Caco-2 (cell line): ENCODE results near the gene ZNHIT1. TPM values are rescaled to one million over a fixed set of nuclear protein-coding genes. Genes with fewer than 3 reads are reported as not detected.
A peak's percentile ranks its signal among the peaks of the same experiment; 100 is the strongest.

Experiments
- BruUV-seq: library from RNA; stranded (reverse); fragments of 400-500 nt; replicated peaks from 2 replicates; lab custom pipeline; 2021; lab: Mats Ljungman, UMichigan
- CTCF ChIA-PET: fragments of 300-600 bp; sonication (Branson Sonifier 250); formaldehyde crosslinking; loops from one replicate; lab custom pipeline; 2022; ENCODE audit warnings: antibody characterized with exemption; lab: Charles Lee
- POLR2A ChIA-PET: fragments of 300-600 bp; sonication (Branson Sonifier 250); formaldehyde crosslinking; loops from one replicate; lab custom pipeline; 2022; ENCODE audit warnings: antibody characterized with exemption; lab: Charles Lee
- DNase-seq, 2 experiments: peaks; one replicate each; pipeline versions ENCODE4 v3.0.0 to v3.0.0-alpha.2; 2020 to 2022
- H3K27me3 ChIP-seq: replicated peaks from 2 replicates; pipeline ENCODE4 v1.6.0; 2011; ENCODE audit warnings: low read length; ENCODE audit not compliant: control insufficient read depth, insufficient read depth
- H3K36me3 ChIP-seq: 2 replicates; pipeline ENCODE4 v1.5.1; 2011; ENCODE audit warnings: low read length; ENCODE audit not compliant: control insufficient read depth, insufficient read depth
- H3K4me1 ChIP-seq: fragments of 250-450 bp; sonication (Bioruptor Pico); 2 replicates; pipeline ENCODE4 v1.5.1; 2020; ENCODE audit warnings: mild to moderate bottlenecking
- H3K4me3 ChIP-seq: 2 replicates; pipeline ENCODE4 v1.5.1; 2011; ENCODE audit warnings: low read depth, mild to moderate bottlenecking, control low read depth, low read length
- H3K9me3 ChIP-seq: fragments of 250-450 bp; sonication (Bioruptor Pico); 2 replicates; pipeline ENCODE4 v1.5.1; 2020; ENCODE audit warnings: mild to moderate bottlenecking, moderate library complexity
- H3K27ac Mint-ChIP-seq: one replicate; pipeline ENCODE4 v1.8.0; 2022; ENCODE audit warnings: mixed read lengths; ENCODE audit not compliant: unreplicated experiment
- H3K27me3 Mint-ChIP-seq: one replicate; pipeline ENCODE4 v1.8.0; 2022; ENCODE audit warnings: mixed read lengths; ENCODE audit not compliant: insufficient read depth, unreplicated experiment
- H3K36me3 Mint-ChIP-seq: one replicate; pipeline ENCODE4 v1.8.0; 2022; ENCODE audit warnings: mild to moderate bottlenecking, mixed read lengths; ENCODE audit not compliant: insufficient read depth, unreplicated experiment
- H3K4me1 Mint-ChIP-seq: one replicate; pipeline ENCODE4 v1.8.0; 2022; ENCODE audit warnings: low read depth, mixed read lengths; ENCODE audit not compliant: unreplicated experiment
- H3K4me3 Mint-ChIP-seq: one replicate; pipeline ENCODE4 v1.8.0; 2022; ENCODE audit warnings: mild to moderate bottlenecking, moderate library complexity, mixed read lengths; ENCODE audit not compliant: unreplicated experiment
- H3K9me3 Mint-ChIP-seq: one replicate; pipeline ENCODE4 v1.8.0; 2022; ENCODE audit warnings: mixed read lengths; ENCODE audit not compliant: unreplicated experiment
- intact Hi-C: fragments of 100-400 bp; cut with micrococcal nuclease; formaldehyde crosslinking; loops from one replicate; pipeline ENCODE4 v1.10.0; 2022; ENCODE audit not compliant: unreplicated experiment
- total RNA-seq: library from RNA; stranded (reverse); gene quantifications from 2 replicates; pipeline ENCODE4 v1.2.3, GENCODE V29; 2022
- TF ChIP-seq, protein P1 (sequence below), 2 experiments: fragments of 200-600 bp in 1 of 2; IDR thresholded peaks; 1 replicate in 1 of 2; 2 replicates in 1 of 2; pipeline versions ENCODE4 v1.5.1 to v1.8.0; 2011 to 2022; ENCODE audit warnings: antibody characterized with exemption in 1 of 2, control low read depth in 1 of 2, inconsistent platforms in 1 of 2, low read depth in 1 of 2, low read length in 1 of 2, mild to moderate bottlenecking in 1 of 2, moderate library complexity in 1 of 2; ENCODE audit not compliant: insufficient read depth in 1 of 2, severe bottlenecking in 1 of 2, unreplicated experiment in 1 of 2

Gene ZNHIT1
- total RNA-seq, 1 experiment from 2014 or later: 64.0 TPM

DNA sequence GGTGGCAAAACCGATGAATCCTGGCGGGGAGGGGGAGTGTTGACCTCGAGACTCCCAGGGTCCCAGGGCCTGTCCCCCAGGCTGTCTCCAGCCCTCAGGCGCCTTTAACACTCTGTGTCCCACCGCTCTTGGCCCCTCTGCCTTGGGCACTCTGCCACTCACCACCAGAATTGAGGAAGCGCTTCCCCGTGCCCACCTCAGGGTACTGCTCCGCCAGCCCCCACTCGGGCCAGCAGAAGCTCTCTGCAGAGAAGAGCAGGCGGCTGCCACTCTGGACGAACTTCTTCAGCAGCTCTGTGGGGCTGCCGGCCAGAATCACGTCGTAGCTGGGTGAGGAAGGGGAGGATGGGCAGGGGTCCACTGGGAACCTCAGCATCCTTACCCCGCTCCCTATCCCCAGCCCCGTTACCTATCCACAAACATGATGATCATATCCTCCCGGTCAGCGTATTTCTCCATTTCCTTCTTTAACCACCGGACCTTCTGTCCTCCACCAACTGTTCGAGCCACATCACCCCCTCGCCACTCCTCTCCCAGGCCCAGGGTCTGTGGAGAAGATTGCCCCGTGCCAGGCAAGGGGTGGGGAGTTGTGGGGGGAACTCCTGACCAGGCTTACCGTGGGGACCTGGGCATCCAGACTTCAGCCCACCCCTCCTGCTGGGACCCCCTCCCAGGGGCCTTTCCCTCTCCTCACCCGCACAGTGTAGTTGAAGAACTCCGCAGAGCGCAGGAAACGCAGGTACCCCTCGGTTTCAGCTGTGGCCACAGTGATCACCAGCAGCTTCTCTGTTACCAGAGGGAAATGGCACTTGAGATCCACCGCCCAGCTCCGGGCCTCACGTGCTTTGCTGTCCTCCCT lies 1.7 kb upstream of the ZNHIT1 start:
- peak overlapping the region; percentile 83 for H3K4me3 Mint-ChIP-seq
- BruUV-seq: TSS peak; percentile 52
- no peaks in the 10 kb centered on the region for H3K9me3 Mint-ChIP-seq
- no peak for DNase-seq
- peaks cover 22% of the 10 kb centered on the region for H3K4me1 ChIP-seq
- no peaks in the 10 kb centered on the region for H3K27me3 Mint-ChIP-seq
- H3K4me1 Mint-ChIP-seq: peaks cover 30% of the 10 kb centered on the region
- intact Hi-C loops: no loop called here
- peak overlapping the region; percentile 81 for H3K27ac Mint-ChIP-seq
- H3K4me3 ChIP-seq: peak overlapping the region; percentile 75
- no peaks in the 10 kb centered on the region for H3K27me3 ChIP-seq
- H3K9me3 ChIP-seq: no peaks in the 10 kb centered on the region
- POLR2A ChIA-PET: interaction anchor here (0.6 kb wide), 1 partner anchor 324 kb away, joined by 7 read pairs; no protein-coding TSS in a partner anchor
- TF ChIP-seq, protein P1, sequence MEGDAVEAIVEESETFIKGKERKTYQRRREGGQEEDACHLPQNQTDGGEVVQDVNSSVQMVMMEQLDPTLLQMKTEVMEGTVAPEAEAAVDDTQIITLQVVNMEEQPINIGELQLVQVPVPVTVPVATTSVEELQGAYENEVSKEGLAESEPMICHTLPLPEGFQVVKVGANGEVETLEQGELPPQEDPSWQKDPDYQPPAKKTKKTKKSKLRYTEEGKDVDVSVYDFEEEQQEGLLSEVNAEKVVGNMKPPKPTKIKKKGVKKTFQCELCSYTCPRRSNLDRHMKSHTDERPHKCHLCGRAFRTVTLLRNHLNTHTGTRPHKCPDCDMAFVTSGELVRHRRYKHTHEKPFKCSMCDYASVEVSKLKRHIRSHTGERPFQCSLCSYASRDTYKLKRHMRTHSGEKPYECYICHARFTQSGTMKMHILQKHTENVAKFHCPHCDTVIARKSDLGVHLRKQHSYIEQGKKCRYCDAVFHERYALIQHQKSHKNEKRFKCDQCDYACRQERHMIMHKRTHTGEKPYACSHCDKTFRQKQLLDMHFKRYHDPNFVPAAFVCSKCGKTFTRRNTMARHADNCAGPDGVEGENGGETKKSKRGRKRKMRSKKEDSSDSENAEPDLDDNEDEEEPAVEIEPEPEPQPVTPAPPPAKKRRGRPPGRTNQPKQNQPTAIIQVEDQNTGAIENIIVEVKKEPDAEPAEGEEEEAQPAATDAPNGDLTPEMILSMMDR (IDR thresholded peaks at IDR 0.05; ENCODE audit: insufficient read depth in 1 of 2, low read depth in 1 of 2, low read length in 1 of 2, severe bottlenecking in 1 of 2, unreplicated experiment in 1 of 2): no peak
- CTCF ChIA-PET: interaction anchor here (1.2 to 2.8 kb wide), 4 partner anchors 24 to 72 kb away, joined by 3 to 28 read pairs (median 24); no protein-coding TSS in a partner anchor
- H3K36me3 Mint-ChIP-seq: peaks cover 29% of the 10 kb centered on the region
- H3K36me3 ChIP-seq: peaks cover 3% of the 10 kb centered on the region; the same call in 1 of the 2 replicates

DNA sequence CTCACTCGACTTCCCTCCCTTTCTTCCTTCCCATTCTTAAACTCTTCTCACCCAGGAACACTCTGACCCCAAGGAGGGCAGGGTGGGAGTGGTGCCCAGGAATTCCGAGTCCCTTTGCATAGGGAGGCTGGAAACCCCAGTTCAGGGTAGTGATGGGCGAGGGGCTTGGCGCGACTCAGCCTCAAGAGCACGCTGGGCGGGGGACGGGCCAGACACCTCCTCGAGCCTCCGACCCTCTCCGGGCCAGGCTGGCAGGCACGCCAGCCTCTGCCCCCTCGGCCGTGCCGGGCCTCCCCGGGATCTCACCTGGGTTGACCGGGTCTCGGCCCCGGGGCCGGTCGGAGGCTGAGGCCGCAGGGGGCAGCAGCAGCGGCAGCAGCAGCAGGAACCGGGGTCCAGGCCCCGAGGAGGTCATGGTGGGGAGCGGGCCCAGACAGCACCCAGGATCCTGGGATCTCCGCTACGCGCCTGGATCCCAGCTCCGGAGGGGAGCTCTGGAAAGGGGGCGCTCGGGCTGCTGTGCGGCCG lies 1.0 kb upstream of the ZNHIT1 start:
- Histone ChIP-seq H3K36me3 (peaks cover 3% of the 10 kb centered on the region; the same call in 1 of the 2 replicates), H3K4me3 (peak overlapping the region; percentile 75), H3K9me3 (no peaks in the 10 kb centered on the region), H3K4me1 (peaks cover 22% of the 10 kb centered on the region), H3K27me3 (no peaks in the 10 kb centered on the region)
- no peaks in the 10 kb centered on the region for H3K27me3 Mint-ChIP-seq
- intact Hi-C loops: no loop called here
- TF ChIP-seq, protein P1 (IDR thresholded peaks at IDR 0.05; ENCODE audit: insufficient read depth in 1 of 2, low read depth in 1 of 2, low read length in 1 of 2, severe bottlenecking in 1 of 2, unreplicated experiment in 1 of 2): no peak
- H3K36me3 Mint-ChIP-seq: peaks cover 34% of the 10 kb centered on the region
- CTCF ChIA-PET: interaction anchor here (0.5 to 2.8 kb wide), 17 partner anchors 12 to 628 kb away, joined by 3 to 49 read pairs (median 5); partner anchors contain the start of genes FIS1 and SERPINE1
- POLR2A ChIA-PET: interaction anchor here (0.6 to 2.0 kb wide), 8 partner anchors 15 to 1182 kb away, joined by 3 to 15 read pairs (median 6); partner anchors contain the start of genes FIS1, MOGAT3 and UFSP1
- peak overlapping the region; percentile 83 for H3K4me3 Mint-ChIP-seq
- BruUV-seq: no TSS peak
- peaks cover 30% of the 10 kb centered on the region for H3K4me1 Mint-ChIP-seq
- no peaks in the 10 kb centered on the region for H3K9me3 Mint-ChIP-seq
- no peak for DNase-seq
- H3K27ac Mint-ChIP-seq: peak overlapping the region; percentile 81
